ENCODE measurements around the gene KRT31.

DNA sequence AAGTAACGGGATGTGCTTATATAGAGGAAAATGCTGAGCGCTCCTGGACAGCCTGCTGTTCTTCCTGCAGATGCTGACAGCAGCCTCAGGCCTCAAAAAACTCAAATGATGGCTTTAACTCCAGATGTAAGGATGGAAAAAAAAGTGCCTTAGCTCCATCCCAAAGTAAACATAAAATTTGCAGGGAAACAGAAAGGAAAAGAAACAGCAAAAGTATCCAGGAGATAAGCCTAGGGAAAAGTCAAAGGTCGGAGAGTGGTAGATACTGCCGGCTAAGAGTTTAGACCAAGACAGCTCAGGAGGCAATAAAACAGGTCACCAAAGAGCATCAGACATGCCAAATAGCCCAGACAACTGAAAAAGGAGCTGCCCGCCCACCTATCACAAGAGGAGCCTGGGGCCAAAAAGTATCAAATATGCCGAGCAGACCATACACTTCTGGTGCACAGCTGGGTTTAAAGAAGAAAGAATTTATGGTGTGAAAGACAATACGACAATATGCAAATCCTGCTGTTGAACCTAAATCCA is 6.9 kb downstream of the KRT31 start:
- no peak for TF ChIP-seq BHLHE40 (IDR thresholded peaks at IDR 0.05; ENCODE audit: borderline replicate concordance)
- TF ChIP-seq ARNT (IDR thresholded peaks at IDR 0.05), result no peak
- no peak for TF ChIP-seq TARDBP (IDR thresholded peaks at IDR 0.05)
- TF ChIP-seq, protein P1, sequence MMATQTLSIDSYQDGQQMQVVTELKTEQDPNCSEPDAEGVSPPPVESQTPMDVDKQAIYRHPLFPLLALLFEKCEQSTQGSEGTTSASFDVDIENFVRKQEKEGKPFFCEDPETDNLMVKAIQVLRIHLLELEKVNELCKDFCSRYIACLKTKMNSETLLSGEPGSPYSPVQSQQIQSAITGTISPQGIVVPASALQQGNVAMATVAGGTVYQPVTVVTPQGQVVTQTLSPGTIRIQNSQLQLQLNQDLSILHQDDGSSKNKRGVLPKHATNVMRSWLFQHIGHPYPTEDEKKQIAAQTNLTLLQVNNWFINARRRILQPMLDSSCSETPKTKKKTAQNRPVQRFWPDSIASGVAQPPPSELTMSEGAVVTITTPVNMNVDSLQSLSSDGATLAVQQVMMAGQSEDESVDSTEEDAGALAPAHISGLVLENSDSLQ (IDR thresholded peaks at IDR 0.05), result no peak
- TF ChIP-seq FOXM1 (IDR thresholded peaks at IDR 0.05; ENCODE audit: borderline replicate concordance), result no peak
- TF ChIP-seq FOXA1 (IDR thresholded peaks at IDR 0.05), result no peak
- no peak for TF ChIP-seq ZNF384 (IDR thresholded peaks at IDR 0.05)
- TF ChIP-seq ELF4 (IDR thresholded peaks at IDR 0.05), result no peak
- TF ChIP-seq HDGF (IDR thresholded peaks at IDR 0.05; ENCODE audit: borderline replicate concordance), result no peak
- TF ChIP-seq L3MBTL2 (conservative IDR thresholded peaks at IDR 0.05), result no peak
- no peak for TF ChIP-seq SP1 (IDR thresholded peaks at IDR 0.05)
- no peak for TF ChIP-seq FOXK2 (IDR thresholded peaks at IDR 0.05)
- no peak for TF ChIP-seq LEF1 (IDR thresholded peaks at IDR 0.05; ENCODE audit: borderline replicate concordance)
- TF ChIP-seq NFRKB (IDR thresholded peaks at IDR 0.05), result no peak
